Measurements from ENCODE around the gene TYMP. TPM values are rescaled to one million over a fixed set of nuclear protein-coding genes. Genes with fewer than 3 reads are reported as not detected.

TYMP gene
- total RNA-seq, 1 experiment from 2014 or later: 41.0 TPM

DNA sequence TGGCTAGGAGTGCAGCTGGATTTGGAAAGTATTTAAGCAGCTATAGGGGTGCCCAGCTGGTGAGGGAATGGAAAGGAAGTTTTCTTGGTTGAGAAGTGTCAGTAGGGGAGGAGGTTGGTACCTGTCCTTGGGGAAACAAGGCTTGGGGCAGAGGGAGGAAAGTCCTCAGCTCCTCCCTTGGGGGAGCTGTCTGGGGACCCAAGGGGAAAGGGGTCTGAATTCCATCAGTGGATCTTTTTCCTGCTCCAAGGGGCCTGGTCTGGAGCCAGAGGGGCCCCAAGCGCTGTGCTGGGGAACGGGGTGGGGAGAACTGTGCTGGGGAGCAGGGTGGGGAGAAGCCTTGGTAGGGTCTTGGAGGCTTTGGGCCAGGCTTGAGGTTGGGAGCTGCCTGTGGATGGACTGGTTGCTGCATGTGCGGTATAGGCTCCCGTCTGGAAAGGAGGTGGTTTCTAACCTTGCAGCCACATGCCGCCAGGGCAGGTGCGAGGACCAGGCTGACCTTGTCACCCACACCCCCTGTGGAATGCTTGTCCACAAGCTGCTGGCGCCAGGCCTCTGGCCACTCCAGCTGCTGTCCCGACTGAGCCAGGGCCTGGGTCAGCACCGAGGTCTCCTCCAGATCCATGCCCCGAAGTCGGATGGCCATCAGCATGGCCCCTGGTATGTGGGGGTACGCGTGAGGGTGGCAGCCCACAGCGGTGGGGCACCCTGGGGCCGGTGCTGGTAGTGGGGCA lies 963 bp downstream of the TYMP start:
- TF ChIP-seq, protein P1, sequence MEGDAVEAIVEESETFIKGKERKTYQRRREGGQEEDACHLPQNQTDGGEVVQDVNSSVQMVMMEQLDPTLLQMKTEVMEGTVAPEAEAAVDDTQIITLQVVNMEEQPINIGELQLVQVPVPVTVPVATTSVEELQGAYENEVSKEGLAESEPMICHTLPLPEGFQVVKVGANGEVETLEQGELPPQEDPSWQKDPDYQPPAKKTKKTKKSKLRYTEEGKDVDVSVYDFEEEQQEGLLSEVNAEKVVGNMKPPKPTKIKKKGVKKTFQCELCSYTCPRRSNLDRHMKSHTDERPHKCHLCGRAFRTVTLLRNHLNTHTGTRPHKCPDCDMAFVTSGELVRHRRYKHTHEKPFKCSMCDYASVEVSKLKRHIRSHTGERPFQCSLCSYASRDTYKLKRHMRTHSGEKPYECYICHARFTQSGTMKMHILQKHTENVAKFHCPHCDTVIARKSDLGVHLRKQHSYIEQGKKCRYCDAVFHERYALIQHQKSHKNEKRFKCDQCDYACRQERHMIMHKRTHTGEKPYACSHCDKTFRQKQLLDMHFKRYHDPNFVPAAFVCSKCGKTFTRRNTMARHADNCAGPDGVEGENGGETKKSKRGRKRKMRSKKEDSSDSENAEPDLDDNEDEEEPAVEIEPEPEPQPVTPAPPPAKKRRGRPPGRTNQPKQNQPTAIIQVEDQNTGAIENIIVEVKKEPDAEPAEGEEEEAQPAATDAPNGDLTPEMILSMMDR (IDR thresholded peaks at IDR 0.05; ENCODE audit: unreplicated experiment): no peak
- intact Hi-C loops (cut with micrococcal nuclease): loop anchor here (5.0 kb wide), 1 partner anchor 53 kb away; the partner anchor contains the start of gene CHKB
- CTCF ChIA-PET: interaction anchor here (0.6 to 1.7 kb wide), 6 partner anchors 26 to 380 kb away, joined by 3 to 7 read pairs (median 4); partner anchors contain the start of gene SYCE3
- Mint-ChIP-seq H3K27ac (ENCODE audit: low read depth, unreplicated experiment) (no peak overlapping the region), H3K4me1 (ENCODE audit: insufficient read depth, unreplicated experiment) (peaks cover 30% of the 10 kb centered on the region), H3K9me3 (ENCODE audit: unreplicated experiment) (no peaks in the 10 kb centered on the region), H3K4me3 (ENCODE audit: unreplicated experiment) (peak overlapping the region; percentile 85), H3K36me3 (ENCODE audit: insufficient read depth, unreplicated experiment) (peaks cover 57% of the 10 kb centered on the region), H3K27me3 (ENCODE audit: insufficient read depth, unreplicated experiment) (no peaks in the 10 kb centered on the region)
- peak; percentile 12 for DNase-seq (ENCODE audit: unreplicated experiment)
- POLR2A ChIA-PET: interaction anchor here (0.7 to 7.1 kb wide), 9 partner anchors 10 to 96 kb away, joined by 3 to 170 read pairs (median 5); partner anchors contain the start of genes CHKB, LMF2, NCAPH2 and SYCE3
- BruUV-seq (replicated peaks): no TSS peak

DNA sequence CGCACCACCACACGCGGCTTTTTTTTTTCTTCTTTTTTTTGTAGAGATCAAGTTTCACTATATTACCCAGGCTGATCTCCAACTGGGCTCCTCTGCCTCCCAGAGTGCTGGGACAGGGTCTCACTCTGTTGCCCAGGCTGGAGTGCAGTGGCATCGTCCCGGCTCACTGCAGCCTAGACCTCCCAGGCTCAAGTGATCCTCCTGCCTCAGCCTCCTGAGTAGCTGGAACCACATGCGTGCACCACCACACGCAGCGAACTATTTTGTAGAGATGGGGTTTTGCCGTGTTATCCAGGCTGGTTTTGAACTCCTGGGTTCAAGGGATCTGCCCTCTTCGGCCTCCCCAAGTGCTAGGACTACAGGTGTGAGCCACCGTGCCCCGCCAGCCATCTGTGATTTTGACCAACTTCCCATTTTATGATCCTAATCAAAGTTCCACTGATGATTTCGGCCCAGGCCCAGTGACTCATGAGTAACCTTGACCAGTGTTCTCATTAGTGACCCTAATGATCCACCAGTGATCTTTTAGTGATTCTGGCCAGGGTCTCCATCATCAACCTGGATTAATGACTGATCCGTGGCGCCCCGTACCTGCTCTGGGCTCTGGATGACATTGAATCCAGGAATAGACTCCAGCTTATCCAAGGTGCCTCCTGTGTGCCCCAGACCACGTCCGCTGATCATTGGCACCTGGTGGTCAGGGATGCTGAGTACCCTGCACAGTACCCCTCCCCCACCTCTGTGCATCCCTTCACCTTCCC lies 1.7 kb downstream of the TYMP start:
- BruUV-seq (replicated peaks): TSS peak; percentile 7
- no peak for DNase-seq (ENCODE audit: unreplicated experiment)
- Mint-ChIP-seq H3K9me3 (ENCODE audit: unreplicated experiment) (no peaks in the 10 kb centered on the region), H3K27ac (ENCODE audit: low read depth, unreplicated experiment) (no peak overlapping the region), H3K27me3 (ENCODE audit: insufficient read depth, unreplicated experiment) (no peaks in the 10 kb centered on the region), H3K4me3 (ENCODE audit: unreplicated experiment) (peak overlapping the region; percentile 85), H3K4me1 (ENCODE audit: insufficient read depth, unreplicated experiment) (peaks cover 26% of the 10 kb centered on the region), H3K36me3 (ENCODE audit: insufficient read depth, unreplicated experiment) (peaks cover 61% of the 10 kb centered on the region)
- intact Hi-C loops (cut with micrococcal nuclease): loop anchor here (5.0 kb wide), 1 partner anchor 54 kb away; the partner anchor contains the start of gene CHKB
- CTCF ChIA-PET: interaction anchor here (0.6 to 1.7 kb wide), 8 partner anchors 10 to 371 kb away, joined by 3 to 7 read pairs (median 4); partner anchors contain the start of gene SYCE3
- POLR2A ChIA-PET: interaction anchor here (0.7 to 7.1 kb wide), 9 partner anchors 11 to 96 kb away, joined by 3 to 170 read pairs (median 5); partner anchors contain the start of genes CHKB, LMF2, NCAPH2 and SYCE3
- TF ChIP-seq, protein P1 (IDR thresholded peaks at IDR 0.05; ENCODE audit: unreplicated experiment): no peak

DNA sequence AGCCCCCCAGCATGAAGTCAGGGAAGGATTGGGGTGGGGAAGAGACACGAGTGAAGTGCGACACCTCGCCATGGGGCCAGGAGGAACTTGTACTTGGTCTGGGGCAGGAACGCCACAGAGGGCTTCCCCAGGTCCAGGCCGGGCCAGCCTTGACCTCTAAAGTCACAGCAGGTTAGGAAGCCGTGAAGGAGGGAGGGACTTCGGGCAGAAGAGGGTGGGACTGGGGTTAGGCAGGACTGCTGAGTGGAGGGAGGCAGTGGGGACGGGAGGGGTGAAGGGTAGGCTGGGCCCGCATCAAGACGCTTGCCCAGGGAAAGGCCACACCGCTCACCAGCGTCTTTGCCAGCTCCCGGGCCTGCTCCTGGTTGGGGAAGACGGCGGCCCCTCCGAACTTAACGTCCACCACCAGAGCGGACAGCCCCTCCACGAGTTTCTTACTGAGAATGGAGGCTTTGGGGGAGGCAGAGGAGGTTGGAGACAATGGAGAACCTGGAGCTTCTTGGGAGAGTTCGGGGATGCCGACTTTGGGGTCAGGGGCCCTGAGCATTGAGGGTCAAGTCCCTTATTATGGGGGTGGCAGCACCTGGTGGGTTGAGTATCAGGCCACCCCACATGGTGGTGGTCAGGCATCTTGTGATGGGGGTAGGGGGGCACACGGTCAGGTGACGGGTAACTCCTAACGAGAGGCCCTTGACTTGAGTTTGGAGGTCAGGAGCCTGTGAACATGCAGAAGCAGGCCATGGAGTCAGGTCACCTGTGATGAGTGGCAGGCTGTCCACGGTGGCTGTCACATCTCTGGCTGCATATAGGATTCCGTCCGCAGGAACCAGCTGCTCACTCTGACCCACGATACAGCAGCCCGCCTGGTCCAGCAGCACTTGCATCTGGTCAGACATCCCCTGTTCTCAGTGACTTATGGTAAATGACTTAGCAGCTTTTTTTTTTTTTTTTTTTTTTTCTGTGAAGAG lies 2.7 kb downstream of the TYMP start:
- ChIA-PET POLR2A (interaction anchor here (0.7 to 7.1 kb wide), 5 partner anchors 12 to 94 kb away, joined by 4 to 170 read pairs (median 74); partner anchors contain the start of genes LMF2, NCAPH2 and SYCE3), CTCF (interaction anchor here (0.6 to 1.3 kb wide), 7 partner anchors 11 to 370 kb away, joined by 3 to 5 read pairs (median 4); no protein-coding TSS in a partner anchor)
- H3K4me1 Mint-ChIP-seq (ENCODE audit: insufficient read depth, unreplicated experiment): peaks cover 20% of the 10 kb centered on the region
- peak overlapping the region; percentile 71 for H3K27ac Mint-ChIP-seq (ENCODE audit: low read depth, unreplicated experiment)
- TF ChIP-seq, protein P1 (IDR thresholded peaks at IDR 0.05; ENCODE audit: unreplicated experiment): no peak
- no TSS peak for BruUV-seq (replicated peaks)
- peaks cover 61% of the 10 kb centered on the region for H3K36me3 Mint-ChIP-seq (ENCODE audit: insufficient read depth, unreplicated experiment)
- intact Hi-C loops (cut with micrococcal nuclease): loop anchor here (1.0 to 5.0 kb wide), 2 partner anchors 35 to 55 kb away; partner anchors contain the start of genes CHKB and SYCE3
- peak; percentile 29 for DNase-seq (ENCODE audit: unreplicated experiment)
- H3K4me3 Mint-ChIP-seq (ENCODE audit: unreplicated experiment): peak overlapping the region; percentile 85
- H3K9me3 Mint-ChIP-seq (ENCODE audit: unreplicated experiment): no peaks in the 10 kb centered on the region
- H3K27me3 Mint-ChIP-seq (ENCODE audit: insufficient read depth, unreplicated experiment): no peaks in the 10 kb centered on the region
